CD4-positive, alpha-beta memory T cell (primary cell): ENCODE measurements around the gene RHD. TPM values are rescaled to one million over a fixed set of nuclear protein-coding genes. Genes with fewer than 3 reads are reported as not detected.
"Not testable (repeated sequence)": the region's sequence is repeated elsewhere in the genome, so short reads cannot be mapped to it uniquely, and the experiment has no call there.

Experiments
- CTCF ChIA-PET: fragments of 350-600 bp; sonication (Branson Sonifier 250); formaldehyde crosslinking; loops from one replicate; lab custom pipeline; 2021; ENCODE audit warnings: inconsistent platforms; ENCODE audit not compliant: partially characterized antibody; lab: Charles Lee
- POLR2A ChIA-PET: fragments of 350-600 bp; sonication (Branson Sonifier 250); formaldehyde crosslinking; loops from one replicate; lab custom pipeline; 2021; ENCODE audit not compliant: partially characterized antibody; lab: Charles Lee
- DNase-seq, 5 donors: peaks; one replicate each; pipeline versions ENCODE4 v3.0.0 to v3.0.0-alpha.2; 2020 to 2022; ENCODE audit warnings: mixed read lengths in 1 of 5
- H3K27ac ChIP-seq: one replicate; pipeline ENCODE4 v1.7.0; 2013; ENCODE audit warnings: low read depth, low read length
- H3K27me3 ChIP-seq: 2 replicates; pipeline ENCODE4 v1.7.0; 2013; ENCODE audit warnings: mild to moderate bottlenecking, low read length, moderate library complexity; ENCODE audit not compliant: insufficient read depth
- H3K36me3 ChIP-seq: 2 replicates; pipeline ENCODE4 v1.7.0; 2013; ENCODE audit warnings: mild to moderate bottlenecking, low read length, moderate library complexity; ENCODE audit not compliant: insufficient read depth
- H3K4me1 ChIP-seq: 2 replicates; pipeline ENCODE4 v1.7.0; 2013; ENCODE audit warnings: mild to moderate bottlenecking, low read length, moderate library complexity; ENCODE audit not compliant: insufficient read depth
- H3K4me3 ChIP-seq, 2 donors: one replicate each; pipeline ENCODE4 v1.7.0; 2013; ENCODE audit warnings: low read length in 2 of 2, mild to moderate bottlenecking in 1 of 2
- H3K9me3 ChIP-seq, 2 donors: one replicate each; pipeline ENCODE4 v1.7.0; 2013; ENCODE audit warnings: low read length in 2 of 2, control low read depth in 1 of 2; ENCODE audit not compliant: control insufficient read depth in 1 of 2
- H3K27ac Mint-ChIP-seq, 7 donors: one replicate each; pipeline ENCODE4 v1.8.0; 2020 to 2021; ENCODE audit warnings: mixed read lengths in 7 of 7, mild to moderate bottlenecking in 6 of 7, inconsistent platforms in 3 of 7, moderate library complexity in 3 of 7
- H3K27me3 Mint-ChIP-seq, 2 donors: one replicate each; pipeline ENCODE4 v1.8.0; 2020 to 2021; ENCODE audit warnings: mixed read lengths in 2 of 2
- H3K36me3 Mint-ChIP-seq, 2 donors: one replicate each; pipeline ENCODE4 v1.8.0; 2020 to 2021; ENCODE audit warnings: mixed read lengths in 2 of 2, inconsistent platforms in 1 of 2, mild to moderate bottlenecking in 1 of 2
- H3K4me1 Mint-ChIP-seq, 4 donors: one replicate each; pipeline ENCODE4 v1.8.0; 2020 to 2021; ENCODE audit warnings: mixed read lengths in 4 of 4, mild to moderate bottlenecking in 1 of 4
- H3K4me3 Mint-ChIP-seq, 8 donors: one replicate each; pipeline ENCODE4 v1.8.0; 2020 to 2021; ENCODE audit warnings: mixed read lengths in 8 of 8, mild to moderate bottlenecking in 7 of 8, moderate library complexity in 6 of 8, inconsistent platforms in 3 of 8
- H3K9me3 Mint-ChIP-seq, 8 donors: one replicate each; pipeline ENCODE4 v1.8.0; 2020 to 2021; ENCODE audit warnings: mixed read lengths in 8 of 8, mild to moderate bottlenecking in 5 of 8, inconsistent platforms in 3 of 8, moderate library complexity in 1 of 8
- intact Hi-C: fragments of 100-400 bp; cut with micrococcal nuclease; formaldehyde crosslinking; loops from one replicate; pipeline ENCODE4 v1.15.1; 2023
- polyA plus RNA-seq, 2 donors: library from polyadenylated mRNA; unstranded; fragments of 300-500 nt; fragmentation: Illumina TruSeq; gene quantifications; one replicate each; pipeline ENCODE4 v1.2.3, GENCODE V29; 2021
- total RNA-seq, 2 experiments: library from RNA; stranded (reverse); gene quantifications; one replicate each; pipeline ENCODE4 v1.2.3, GENCODE V29; 2021

The RHD gene
- total and polyA plus RNA-seq, 4 experiments from 2014 or later = 0.13 to 0.44 (median 0.15) TPM; not detected in 1

DNA sequence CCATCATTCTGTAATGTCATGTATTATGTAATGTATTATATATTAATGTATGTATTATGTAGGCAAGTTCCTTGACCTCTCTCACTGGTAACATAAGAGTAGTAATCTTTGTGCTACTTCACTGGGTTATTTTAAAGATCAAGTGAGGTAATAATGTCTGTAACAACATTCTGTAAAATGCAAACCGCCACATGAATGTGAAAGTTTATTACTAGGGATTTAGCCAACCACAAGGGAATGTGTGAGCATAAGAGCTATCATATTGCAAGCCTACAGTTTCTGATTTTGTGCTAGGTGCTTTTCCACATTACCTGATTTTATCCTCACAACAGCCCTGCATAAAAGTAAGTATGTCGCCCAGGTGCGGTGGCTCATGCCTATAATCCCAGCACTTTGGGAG, 52.1 kb downstream of the RHD start:
- H3K36me3 Mint-ChIP-seq, intact Hi-C loops, CTCF ChIA-PET, H3K4me1 ChIP-seq, H3K27me3 Mint-ChIP-seq, H3K9me3 Mint-ChIP-seq, H3K4me3 Mint-ChIP-seq, H3K4me3 ChIP-seq, H3K36me3 ChIP-seq, H3K27ac Mint-ChIP-seq, DNase-seq, H3K27ac ChIP-seq, H3K9me3 ChIP-seq, POLR2A ChIA-PET, H3K27me3 ChIP-seq: not testable (repeated sequence)
- H3K4me1 Mint-ChIP-seq = peaks cover 0 to 10% (median 2%) of the 10 kb centered on the region in 4 donors

DNA sequence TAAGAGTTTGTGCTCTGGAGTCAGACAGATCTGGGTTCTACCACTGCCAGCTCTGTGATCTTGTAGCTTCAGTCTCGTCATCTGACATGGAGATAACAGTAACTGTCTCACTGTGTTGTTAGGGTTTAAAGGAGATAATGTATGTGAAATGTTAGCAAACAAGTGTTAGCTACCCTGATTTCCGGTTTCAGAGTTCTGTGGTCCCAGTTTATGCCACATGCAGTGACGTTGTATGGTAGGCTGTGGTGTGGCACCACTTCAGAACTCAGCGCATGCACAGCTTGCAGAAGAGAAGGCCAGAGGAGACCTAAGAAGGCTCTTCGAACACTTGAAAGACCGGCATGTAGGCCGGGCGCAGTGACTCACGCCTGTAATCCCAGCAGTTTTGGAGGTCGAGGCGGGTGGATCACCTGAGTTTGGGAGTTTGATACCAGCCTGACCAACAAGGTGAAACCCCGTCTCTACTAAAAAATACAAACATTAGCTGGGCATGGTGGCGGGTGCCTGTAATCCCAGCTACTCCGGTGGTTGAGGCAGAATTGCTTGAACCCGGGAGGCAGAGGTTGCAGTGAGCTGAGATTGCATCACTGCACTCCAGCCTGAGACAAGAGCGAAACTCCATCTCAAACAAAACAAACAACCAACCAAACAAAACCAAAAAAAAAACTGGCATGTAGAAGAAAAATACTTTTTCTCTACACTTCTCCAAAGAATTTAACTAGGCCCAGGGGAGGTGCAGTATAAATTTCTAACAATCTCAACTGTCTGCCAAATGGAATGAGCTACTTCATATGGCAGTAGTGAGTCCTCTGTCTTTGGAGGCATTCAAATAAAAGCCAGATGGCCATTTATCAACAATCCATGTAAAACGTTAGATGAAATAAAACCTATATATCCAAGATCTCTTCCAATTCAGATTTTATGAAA, 55.8 kb downstream of the RHD start:
- peak overlapping the region in 2 of 7 donors; percentile 17 to 88 for H3K27ac Mint-ChIP-seq
- H3K27me3 ChIP-seq, intact Hi-C loops, DNase-seq, POLR2A ChIA-PET, H3K9me3 ChIP-seq, H3K36me3 Mint-ChIP-seq, H3K27ac ChIP-seq, H3K36me3 ChIP-seq, H3K4me3 Mint-ChIP-seq, H3K27me3 Mint-ChIP-seq, H3K4me3 ChIP-seq, H3K9me3 Mint-ChIP-seq, CTCF ChIA-PET: not testable (repeated sequence)
- peaks cover 4 to 27% (median 15%) of the 10 kb centered on the region in 4 donors for H3K4me1 Mint-ChIP-seq
- peaks cover 23% of the 10 kb centered on the region for H3K4me1 ChIP-seq

DNA sequence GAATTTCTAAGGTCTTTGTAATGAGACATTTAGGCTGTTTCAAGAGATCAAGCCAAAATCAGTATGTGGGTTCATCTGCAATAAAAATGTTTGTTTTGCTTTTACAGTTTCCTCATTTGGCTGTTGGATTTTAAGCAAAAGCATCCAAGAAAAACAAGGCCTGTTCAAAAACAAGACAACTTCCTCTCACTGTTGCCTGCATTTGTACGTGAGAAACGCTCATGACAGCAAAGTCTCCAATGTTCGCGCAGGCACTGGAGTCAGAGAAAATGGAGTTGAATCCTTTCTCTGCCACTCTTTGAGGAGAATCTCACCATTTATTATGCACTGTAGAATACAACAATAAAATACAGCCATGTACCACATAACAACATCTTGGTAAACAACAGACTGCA, 56.5 kb downstream of the RHD start:
- H3K9me3 ChIP-seq, intact Hi-C loops, DNase-seq, H3K4me3 ChIP-seq, H3K27me3 Mint-ChIP-seq, H3K36me3 Mint-ChIP-seq, H3K27me3 ChIP-seq, POLR2A ChIA-PET, H3K27ac ChIP-seq, H3K9me3 Mint-ChIP-seq, H3K36me3 ChIP-seq, CTCF ChIA-PET: not testable (repeated sequence)
- peaks cover 23% of the 10 kb centered on the region for H3K4me1 ChIP-seq
- H3K27ac Mint-ChIP-seq = peak overlapping the region in 3 of 7 donors; percentile 17 to 88 (median 82)
- peak overlapping the region in 1 of 8 donors; percentile 8 for H3K4me3 Mint-ChIP-seq
- peaks cover 8 to 34% (median 20%) of the 10 kb centered on the region in 4 donors for H3K4me1 Mint-ChIP-seq

DNA sequence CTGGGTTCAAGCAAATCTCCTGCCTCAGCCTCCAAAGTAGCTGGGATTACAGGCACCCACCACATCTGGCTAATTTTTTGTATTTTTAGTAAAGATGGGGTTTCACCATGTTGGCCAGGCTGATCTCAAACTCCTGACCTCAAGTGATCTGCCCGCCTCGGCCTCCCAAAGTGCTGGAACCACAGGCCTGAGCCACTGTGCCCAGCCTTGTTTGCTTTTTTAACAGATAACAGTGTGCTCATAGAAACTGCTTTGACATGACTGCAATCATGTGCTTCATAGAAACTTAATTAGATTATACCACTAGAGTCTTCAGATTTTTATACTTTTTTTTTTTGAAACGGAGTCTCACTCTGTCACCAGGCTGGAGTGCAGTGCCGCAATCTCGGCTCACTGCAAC, 57.0 kb downstream of the RHD start:
- H3K9me3 ChIP-seq, POLR2A ChIA-PET, H3K9me3 Mint-ChIP-seq, CTCF ChIA-PET, H3K27ac ChIP-seq, H3K36me3 Mint-ChIP-seq, intact Hi-C loops, DNase-seq, H3K27me3 Mint-ChIP-seq, H3K36me3 ChIP-seq, H3K4me3 ChIP-seq, H3K27me3 ChIP-seq: not testable (repeated sequence)
- peaks cover 23% of the 10 kb centered on the region for H3K4me1 ChIP-seq
- H3K4me3 Mint-ChIP-seq = peak overlapping the region in 4 of 8 donors; percentile 34 to 65 (median 56)
- peaks cover 8 to 39% (median 23%) of the 10 kb centered on the region in 4 donors for H3K4me1 Mint-ChIP-seq
- peak overlapping the region; percentile 30 to 96 (median 92) for H3K27ac Mint-ChIP-seq

DNA sequence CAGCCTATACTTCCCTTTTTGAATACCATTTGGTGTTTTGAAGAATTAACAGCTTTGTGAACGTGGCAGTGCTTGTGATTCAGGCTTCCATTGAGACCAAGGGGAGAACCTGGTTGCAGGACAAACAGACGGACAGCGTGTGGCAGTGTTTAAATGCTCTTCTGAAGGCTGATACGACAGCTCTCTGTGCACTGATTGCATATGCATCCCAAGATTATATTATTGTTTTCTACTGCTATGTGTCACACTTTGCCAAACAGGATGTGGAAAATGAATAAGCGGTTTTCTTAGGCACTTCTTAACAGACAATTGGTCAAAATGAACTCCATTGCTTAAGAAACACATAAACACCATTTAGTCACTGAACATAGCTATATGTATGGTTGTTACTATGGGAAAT, 57.6 kb downstream of the RHD start:
- H3K4me3 ChIP-seq, H3K27ac ChIP-seq, H3K36me3 ChIP-seq, CTCF ChIA-PET, H3K36me3 Mint-ChIP-seq, H3K9me3 ChIP-seq, H3K27me3 ChIP-seq, H3K9me3 Mint-ChIP-seq, POLR2A ChIA-PET, intact Hi-C loops, H3K27me3 Mint-ChIP-seq: not testable (repeated sequence)
- DNase-seq = peak; percentile 5 to 42 (median 23)
- peak overlapping the region; percentile 61 to 96 (median 92) for H3K27ac Mint-ChIP-seq
- peak overlapping the region in 7 of 8 donors; percentile 28 to 75 (median 55) for H3K4me3 Mint-ChIP-seq
- peaks cover 8 to 44% (median 24%) of the 10 kb centered on the region in 4 donors for H3K4me1 Mint-ChIP-seq
- peaks cover 23% of the 10 kb centered on the region for H3K4me1 ChIP-seq

DNA sequence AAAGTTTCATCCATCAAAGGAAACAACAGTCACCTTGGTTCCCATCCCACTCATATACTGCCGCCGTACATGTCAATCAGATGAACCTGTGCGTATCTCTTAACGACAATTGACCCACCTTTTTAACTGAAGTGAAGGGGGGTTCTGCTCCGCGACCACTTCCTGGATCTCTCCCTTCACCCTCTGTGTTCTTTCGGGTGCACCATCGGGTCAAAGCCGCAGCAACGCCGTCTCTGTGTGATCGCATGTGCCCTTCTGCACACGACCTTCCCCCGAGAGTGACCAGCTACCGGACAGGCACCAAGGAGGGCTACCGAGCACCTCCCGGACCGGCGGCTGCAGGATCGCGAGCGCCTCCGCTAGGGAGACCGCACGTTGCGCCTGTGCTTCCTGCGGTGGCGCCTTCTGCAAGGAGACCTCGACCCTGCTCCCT, 64.6 kb downstream of the RHD start:
- H3K27me3 Mint-ChIP-seq, CTCF ChIA-PET, H3K36me3 ChIP-seq, H3K9me3 ChIP-seq, POLR2A ChIA-PET, H3K27me3 ChIP-seq, H3K9me3 Mint-ChIP-seq: not testable (repeated sequence)
- Histone ChIP-seq H3K27ac (peak overlapping the region; percentile 98), H3K4me1 (peaks cover 27% of the 10 kb centered on the region), H3K4me3 (peak overlapping the region; percentile 30 to 81)
- intact Hi-C loops = loop anchor here (5.0 kb wide), 1 partner anchor 95 kb away; the partner anchor contains the start of gene MACO1
- peak; percentile 32 to 54 (median 43) for DNase-seq
- peak overlapping the region; percentile 91 to 98 (median 95) for H3K4me3 Mint-ChIP-seq
- H3K36me3 Mint-ChIP-seq = peaks cover 0 to 19% of the 10 kb centered on the region in 2 donors
- H3K4me1 Mint-ChIP-seq = peaks cover 16 to 58% (median 37%) of the 10 kb centered on the region in 4 donors
- H3K27ac Mint-ChIP-seq = peak overlapping the region; percentile 86 to 95 (median 90)

DNA sequence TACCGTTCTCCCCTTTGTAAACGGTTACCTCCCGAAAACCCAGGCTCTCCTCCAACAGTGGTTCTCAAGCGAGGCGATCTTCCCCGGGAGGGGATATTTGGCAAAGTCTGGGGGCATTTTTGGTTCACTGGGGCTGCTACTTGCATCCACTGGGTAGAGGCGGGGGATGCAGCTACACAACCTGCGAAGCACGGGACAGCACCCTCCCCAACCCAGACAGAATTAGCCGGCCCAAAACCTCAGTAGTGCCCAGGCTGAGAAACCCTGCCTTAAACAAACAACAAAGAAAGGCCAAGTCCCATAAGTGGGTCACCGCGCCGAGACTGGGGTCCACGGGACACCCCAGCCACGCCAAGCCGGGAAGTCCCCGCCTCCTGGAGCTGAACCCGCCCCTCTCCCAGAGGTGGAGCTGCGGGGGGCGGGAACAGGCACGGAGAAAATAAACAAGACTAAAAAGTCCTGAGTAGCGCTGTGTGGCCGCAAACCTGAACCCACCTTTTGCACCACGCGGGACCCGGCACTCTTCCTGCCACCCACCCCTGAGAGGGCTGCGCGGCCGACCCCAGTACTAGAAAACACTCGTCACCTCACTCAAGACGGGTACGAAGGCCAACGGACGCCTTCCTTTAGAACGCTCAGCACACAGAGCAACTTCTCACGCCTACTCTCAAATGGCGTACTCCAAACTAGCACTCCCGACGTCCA, 65.3 kb downstream of the RHD start:
- POLR2A ChIA-PET = interaction anchor here (2.6 kb wide), 1 partner anchor 106 kb away, joined by 18 read pairs; the partner anchor contains the start of gene SYF2
- H3K36me3 ChIP-seq, H3K9me3 ChIP-seq, CTCF ChIA-PET, H3K27me3 Mint-ChIP-seq, H3K27me3 ChIP-seq, H3K9me3 Mint-ChIP-seq: not testable (repeated sequence)
- peaks cover 34% of the 10 kb centered on the region for H3K4me1 ChIP-seq
- Mint-ChIP-seq H3K27ac (peak overlapping the region in 6 of 7 donors; percentile 72 to 98 (median 94)), H3K4me3 (peak overlapping the region; percentile 93 to 98 (median 94)), H3K4me1 (peaks cover 16 to 58% (median 37%) of the 10 kb centered on the region in 4 donors), H3K36me3 (peaks cover 0 to 17% of the 10 kb centered on the region in 2 donors)
- intact Hi-C loops = loop anchor here (2.0 to 5.0 kb wide), 3 partner anchors 91 to 105 kb away; partner anchors contain the start of genes MACO1, RSRP1 and SYF2
- peak overlapping the region; percentile 98 for H3K27ac ChIP-seq
- H3K4me3 ChIP-seq = peak overlapping the region in 1 of 2 donors; percentile 88
- DNase-seq = peak in 1 of 5 donors; percentile 72
